ENCODE data around the gene CACNA2D4. TPM values are rescaled to one million over a fixed set of nuclear protein-coding genes. Genes with fewer than 3 reads are reported as not detected.

The CACNA2D4 gene
- total RNA-seq, 2 experiments from 2014 or later: 5.5 to 7.2 TPM

- no peak for DNase-seq
- no peak overlapping the region for H3K27ac Mint-ChIP-seq
- H3K4me3 Mint-ChIP-seq: no peak overlapping the region
- no peaks in the 10 kb centered on the region for H3K27me3 Mint-ChIP-seq
- no peaks in the 10 kb centered on the region for H3K36me3 Mint-ChIP-seq (ENCODE audit: low read depth)
- H3K9me3 Mint-ChIP-seq (ENCODE audit: low read depth): no peaks in the 10 kb centered on the region
- ChIA-PET CTCF (interaction anchor here (2.7 kb wide), 1 partner anchor 15 kb away, joined by 9 read pairs; no protein-coding TSS in a partner anchor), POLR2A (no interaction called here)
- H3K4me1 Mint-ChIP-seq: peaks cover 9% of the 10 kb centered on the region
- no peak for ATAC-seq
- intact Hi-C loops (cut with DNase I, micrococcal nuclease): no loop called here
Measured at GRCh38 chr12:1924996-1925683, 6.7 kb upstream of the CACNA2D4 start.

GRCh38 chr12:1922985-1923384 lies 4.5 kb upstream of the CACNA2D4 start:
- CTCF ChIA-PET: no interaction called here
- Mint-ChIP-seq H3K4me3 (no peak overlapping the region), H3K27ac (no peak overlapping the region), H3K9me3 (ENCODE audit: low read depth) (no peaks in the 10 kb centered on the region), H3K4me1 (peaks cover 9% of the 10 kb centered on the region), H3K36me3 (ENCODE audit: low read depth) (no peaks in the 10 kb centered on the region), H3K27me3 (no peaks in the 10 kb centered on the region)
- no peak for ATAC-seq
- intact Hi-C loops (cut with DNase I, micrococcal nuclease): no loop called here
- DNase-seq: no peak
- POLR2A ChIA-PET: no interaction called here

GRCh38 chr12:1922075-1922709 lies 3.7 kb upstream of the CACNA2D4 start:
- intact Hi-C loops (cut with DNase I, micrococcal nuclease): no loop called here
- DNase-seq (peak; percentile 28), ATAC-seq (no peak)
- Mint-ChIP-seq H3K4me1 (peaks cover 12% of the 10 kb centered on the region), H3K27me3 (no peaks in the 10 kb centered on the region), H3K9me3 (ENCODE audit: low read depth) (no peaks in the 10 kb centered on the region), H3K27ac (no peak overlapping the region), H3K4me3 (no peak overlapping the region), H3K36me3 (ENCODE audit: low read depth) (no peaks in the 10 kb centered on the region)
- CTCF ChIA-PET: interaction anchor here (0.7 to 1.5 kb wide), 2 partner anchors 8 to 18 kb away, joined by 3 to 7 read pairs; no protein-coding TSS in a partner anchor
- POLR2A ChIA-PET: no interaction called here

- POLR2A ChIA-PET: no interaction called here
Measured at GRCh38 chr12:1920971-1921370, 2.5 kb upstream of the CACNA2D4 start.

GRCh38 chr12:1920436-1920835 lies 2.0 kb upstream of the CACNA2D4 start:
- intact Hi-C loops (cut with DNase I, micrococcal nuclease): no loop called here
- CTCF ChIA-PET: interaction anchor here (1.0 kb wide), 1 partner anchor 19 kb away, joined by 5 read pairs; no protein-coding TSS in a partner anchor
- no peaks in the 10 kb centered on the region for H3K9me3 Mint-ChIP-seq (ENCODE audit: low read depth)
- H3K4me1 Mint-ChIP-seq: peaks cover 24% of the 10 kb centered on the region
- no peaks in the 10 kb centered on the region for H3K36me3 Mint-ChIP-seq (ENCODE audit: low read depth)
- no peak overlapping the region for H3K27ac Mint-ChIP-seq
- POLR2A ChIA-PET: no interaction called here
- H3K27me3 Mint-ChIP-seq: no peaks in the 10 kb centered on the region
- no peak for DNase-seq
- no peak overlapping the region for H3K4me3 Mint-ChIP-seq
- ATAC-seq: no peak

More at GRCh38 chr12:1920971-1921370, 2.5 kb upstream of the CACNA2D4 start:
- DNase-seq (no peak), ATAC-seq (no peak)
- Mint-ChIP-seq H3K4me3 (no peak overlapping the region), H3K4me1 (peaks cover 19% of the 10 kb centered on the region), H3K36me3 (ENCODE audit: low read depth) (no peaks in the 10 kb centered on the region), H3K27me3 (no peaks in the 10 kb centered on the region), H3K9me3 (ENCODE audit: low read depth) (no peaks in the 10 kb centered on the region), H3K27ac (no peak overlapping the region)
- CTCF ChIA-PET: no interaction called here
- intact Hi-C loops (cut with DNase I, micrococcal nuclease): no loop called here

GRCh38 chr12:1919763-1920162 lies 1.3 kb upstream of the CACNA2D4 start:
- intact Hi-C loops (cut with DNase I, micrococcal nuclease): loop anchor here in 1 of 2 experiments (10.0 kb wide), 1 partner anchor 585 kb away; no protein-coding TSS in a partner anchor
- Mint-ChIP-seq H3K4me1 (peaks cover 21% of the 10 kb centered on the region), H3K9me3 (ENCODE audit: low read depth) (no peaks in the 10 kb centered on the region), H3K36me3 (ENCODE audit: low read depth) (no peaks in the 10 kb centered on the region), H3K27me3 (no peaks in the 10 kb centered on the region), H3K27ac (no peak overlapping the region), H3K4me3 (no peak overlapping the region)
- ATAC-seq (no peak), DNase-seq (no peak)
- ChIA-PET CTCF (interaction anchor here (0.9 to 1.0 kb wide), 2 partner anchors 20 to 123 kb away, joined by 4 to 5 read pairs; no protein-coding TSS in a partner anchor), POLR2A (no interaction called here)

GRCh38 chr12:1919284-1919683 lies 832 bp upstream of the CACNA2D4 start:
- DNase-seq (no peak), ATAC-seq (no peak)
- Mint-ChIP-seq H3K27me3 (no peaks in the 10 kb centered on the region), H3K4me3 (no peak overlapping the region), H3K9me3 (ENCODE audit: low read depth) (no peaks in the 10 kb centered on the region), H3K4me1 (peaks cover 16% of the 10 kb centered on the region), H3K36me3 (ENCODE audit: low read depth) (no peaks in the 10 kb centered on the region), H3K27ac (no peak overlapping the region)
- ChIA-PET CTCF (interaction anchor here (0.6 to 1.0 kb wide), 3 partner anchors 20 to 300 kb away, joined by 3 to 5 read pairs (median 4); no protein-coding TSS in a partner anchor), POLR2A (no interaction called here)
- intact Hi-C loops (cut with DNase I, micrococcal nuclease): loop anchor here in 1 of 2 experiments (10.0 kb wide), 1 partner anchor 584 kb away; no protein-coding TSS in a partner anchor

GRCh38 chr12:1918884-1919236 lies 408 bp upstream of the CACNA2D4 start:
- Mint-ChIP-seq H3K9me3 (ENCODE audit: low read depth) (no peaks in the 10 kb centered on the region), H3K27me3 (no peaks in the 10 kb centered on the region), H3K4me1 (peaks cover 16% of the 10 kb centered on the region), H3K27ac (no peak overlapping the region), H3K4me3 (no peak overlapping the region), H3K36me3 (ENCODE audit: low read depth) (no peaks in the 10 kb centered on the region)
- intact Hi-C loops (cut with DNase I, micrococcal nuclease): loop anchor here in 1 of 2 experiments (10.0 kb wide), 1 partner anchor 584 kb away; no protein-coding TSS in a partner anchor
- CTCF ChIA-PET: interaction anchor here (0.6 to 2.4 kb wide), 2 partner anchors 21 to 299 kb away, joined by 3 to 11 read pairs; no protein-coding TSS in a partner anchor
- ATAC-seq (no peak), DNase-seq (no peak)
- POLR2A ChIA-PET: no interaction called here

GRCh38 chr12:1917172-1918070 lies 1.0 kb downstream of the CACNA2D4 start:
- CTCF ChIA-PET: interaction anchor here (0.7 to 2.4 kb wide), 2 partner anchors 23 to 257 kb away, joined by 3 to 11 read pairs; no protein-coding TSS in a partner anchor
- intact Hi-C loops (cut with DNase I, micrococcal nuclease): loop anchor here in 1 of 2 experiments (10.0 kb wide), 1 partner anchor 583 kb away; no protein-coding TSS in a partner anchor
- Mint-ChIP-seq H3K4me3 (no peak overlapping the region), H3K27me3 (no peaks in the 10 kb centered on the region), H3K9me3 (ENCODE audit: low read depth) (no peaks in the 10 kb centered on the region), H3K27ac (no peak overlapping the region), H3K4me1 (peaks cover 16% of the 10 kb centered on the region), H3K36me3 (ENCODE audit: low read depth) (no peaks in the 10 kb centered on the region)
- ATAC-seq: no peak
- no peak for DNase-seq
- POLR2A ChIA-PET: no interaction called here

GRCh38 chr12:1916371-1917171 lies 1.9 kb downstream of the CACNA2D4 start:
- Mint-ChIP-seq H3K27ac (peak overlapping the region; percentile 74), H3K27me3 (peaks cover 1% of the 10 kb centered on the region), H3K4me3 (no peak overlapping the region), H3K4me1 (peaks cover 16% of the 10 kb centered on the region), H3K36me3 (ENCODE audit: low read depth) (no peaks in the 10 kb centered on the region), H3K9me3 (ENCODE audit: low read depth) (no peaks in the 10 kb centered on the region)
- intact Hi-C loops (cut with DNase I, micrococcal nuclease): loop anchor here in 1 of 2 experiments (10.0 kb wide), 1 partner anchor 582 kb away; no protein-coding TSS in a partner anchor
- no peak for ATAC-seq
- POLR2A ChIA-PET: no interaction called here
- peak; percentile 2 for DNase-seq
- CTCF ChIA-PET: interaction anchor here (0.5 to 2.4 kb wide), 4 partner anchors 23 to 203 kb away, joined by 3 to 11 read pairs (median 6); no protein-coding TSS in a partner anchor
